ENCODE results near the gene TAF4. TPM values are rescaled to one million over a fixed set of nuclear protein-coding genes. Genes with fewer than 3 reads are reported as not detected.

Gene TAF4
- total RNA-seq, 4 donors from 2014 or later, result 6.2 to 37.6 (median 10.7) TPM

DNA sequence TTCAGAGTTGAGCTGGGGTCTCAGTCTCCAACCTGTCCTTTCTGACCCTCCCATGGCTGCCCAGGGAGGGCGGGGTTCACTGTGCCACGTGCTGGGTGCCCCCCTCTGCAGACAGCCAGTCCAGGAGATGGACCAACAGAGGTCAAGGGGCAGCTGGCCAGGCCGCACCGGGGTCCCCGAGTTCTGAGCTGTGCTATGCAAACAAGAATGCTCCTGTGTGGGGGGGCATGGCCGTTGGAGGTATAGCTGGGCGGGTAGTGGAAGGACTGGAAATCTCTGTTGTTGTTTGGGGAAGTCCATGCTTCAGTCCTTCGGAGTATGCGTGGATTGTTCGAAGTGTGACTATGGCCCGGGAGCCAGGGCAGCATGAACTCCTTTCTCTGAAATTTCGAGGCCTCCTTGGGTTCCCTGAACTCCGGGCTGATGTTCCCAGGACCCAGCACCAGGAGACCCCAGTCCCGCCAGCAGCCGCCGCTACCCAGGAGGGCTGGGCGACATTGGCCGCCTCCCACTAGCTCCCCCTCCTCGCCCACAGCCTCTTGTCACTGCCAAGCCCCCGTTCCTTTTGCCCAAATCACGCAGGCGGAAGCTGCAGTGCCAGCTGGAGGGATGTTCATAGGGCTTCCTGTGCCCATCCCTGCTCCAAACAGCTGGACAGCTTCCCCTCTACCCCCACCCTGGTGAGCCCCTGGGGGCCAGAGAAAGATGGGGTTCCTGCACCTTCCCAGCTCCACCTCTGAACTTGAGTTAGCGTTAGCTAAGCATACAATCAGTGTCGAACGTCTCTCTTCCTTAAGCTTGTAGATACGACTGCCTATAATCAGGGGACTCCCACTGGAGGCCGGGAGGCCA is 126.6 kb downstream of the TAF4 start:
- Histone ChIP-seq H3K27ac (no peak overlapping the region), H3K27me3 (no peaks in the 10 kb centered on the region), H3K9me3 (no peaks in the 10 kb centered on the region), H3K36me3 (no peaks in the 10 kb centered on the region), H3K4me1 (no peaks in the 10 kb centered on the region), H3K4me3 (no peak overlapping the region)
- intact Hi-C loops (cut with DNase I; ENCODE audit: low total_unique reads), result no loop called here
- DNase-seq, result no peak
- TF ChIP-seq, protein P1, sequence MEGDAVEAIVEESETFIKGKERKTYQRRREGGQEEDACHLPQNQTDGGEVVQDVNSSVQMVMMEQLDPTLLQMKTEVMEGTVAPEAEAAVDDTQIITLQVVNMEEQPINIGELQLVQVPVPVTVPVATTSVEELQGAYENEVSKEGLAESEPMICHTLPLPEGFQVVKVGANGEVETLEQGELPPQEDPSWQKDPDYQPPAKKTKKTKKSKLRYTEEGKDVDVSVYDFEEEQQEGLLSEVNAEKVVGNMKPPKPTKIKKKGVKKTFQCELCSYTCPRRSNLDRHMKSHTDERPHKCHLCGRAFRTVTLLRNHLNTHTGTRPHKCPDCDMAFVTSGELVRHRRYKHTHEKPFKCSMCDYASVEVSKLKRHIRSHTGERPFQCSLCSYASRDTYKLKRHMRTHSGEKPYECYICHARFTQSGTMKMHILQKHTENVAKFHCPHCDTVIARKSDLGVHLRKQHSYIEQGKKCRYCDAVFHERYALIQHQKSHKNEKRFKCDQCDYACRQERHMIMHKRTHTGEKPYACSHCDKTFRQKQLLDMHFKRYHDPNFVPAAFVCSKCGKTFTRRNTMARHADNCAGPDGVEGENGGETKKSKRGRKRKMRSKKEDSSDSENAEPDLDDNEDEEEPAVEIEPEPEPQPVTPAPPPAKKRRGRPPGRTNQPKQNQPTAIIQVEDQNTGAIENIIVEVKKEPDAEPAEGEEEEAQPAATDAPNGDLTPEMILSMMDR (IDR thresholded peaks at IDR 0.05), result no peak
- TF ChIP-seq POLR2A (IDR thresholded peaks at IDR 0.05), result no peak

DNA sequence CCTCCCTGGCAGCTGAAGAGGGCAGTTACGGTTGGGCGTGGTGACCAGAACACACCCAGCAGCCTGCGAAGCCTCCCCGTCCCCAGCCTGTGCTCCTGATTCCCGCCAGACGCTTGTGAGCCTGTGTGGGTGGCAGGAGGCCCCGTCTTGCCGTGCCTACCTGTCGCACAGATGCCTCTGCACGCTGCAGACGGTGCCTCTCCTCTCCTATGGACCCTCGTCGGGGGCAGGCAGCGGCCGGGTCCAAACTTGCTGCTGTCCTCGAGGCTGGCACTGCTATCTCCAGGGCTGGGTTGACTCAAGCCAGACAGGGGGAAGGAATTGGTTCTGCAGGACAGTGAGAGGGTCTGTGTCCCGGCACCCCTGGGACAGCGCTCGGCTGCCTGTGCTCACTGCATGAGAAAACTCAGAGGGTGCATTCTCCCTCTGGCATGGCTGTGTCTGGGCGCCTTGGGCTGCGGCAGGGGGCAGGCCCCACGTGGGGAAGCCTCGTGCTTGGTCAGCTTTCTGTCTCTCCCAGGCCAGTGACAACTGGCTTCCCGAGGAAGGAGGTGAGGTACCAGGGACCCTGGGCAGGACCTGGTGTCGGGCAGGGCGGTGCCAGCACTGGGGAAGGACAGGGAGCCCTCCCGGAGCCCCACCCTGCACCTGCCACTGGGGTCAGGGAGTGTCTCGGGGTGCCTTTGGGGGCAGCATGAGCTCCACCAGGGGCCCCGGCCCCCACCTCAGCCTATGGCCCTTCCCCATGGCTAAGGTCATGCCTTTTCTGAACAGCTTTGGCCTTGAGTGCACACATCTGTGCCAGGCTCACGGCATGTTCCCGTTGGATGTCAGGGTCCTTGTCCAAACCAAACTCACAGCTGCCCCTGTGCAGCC is 127.5 kb downstream of the TAF4 start:
- H3K4me1 ChIP-seq, result no peaks in the 10 kb centered on the region
- H3K27me3 ChIP-seq, result no peaks in the 10 kb centered on the region
- H3K27ac ChIP-seq, result no peak overlapping the region
- DNase-seq, result no peak
- intact Hi-C loops (cut with DNase I; ENCODE audit: low total_unique reads), result no loop called here
- TF ChIP-seq POLR2A (IDR thresholded peaks at IDR 0.05), result no peak
- TF ChIP-seq, protein P1 (IDR thresholded peaks at IDR 0.05), result no peak
- H3K36me3 ChIP-seq, result no peaks in the 10 kb centered on the region
- no peaks in the 10 kb centered on the region for H3K9me3 ChIP-seq
- H3K4me3 ChIP-seq, result no peak overlapping the region

DNA sequence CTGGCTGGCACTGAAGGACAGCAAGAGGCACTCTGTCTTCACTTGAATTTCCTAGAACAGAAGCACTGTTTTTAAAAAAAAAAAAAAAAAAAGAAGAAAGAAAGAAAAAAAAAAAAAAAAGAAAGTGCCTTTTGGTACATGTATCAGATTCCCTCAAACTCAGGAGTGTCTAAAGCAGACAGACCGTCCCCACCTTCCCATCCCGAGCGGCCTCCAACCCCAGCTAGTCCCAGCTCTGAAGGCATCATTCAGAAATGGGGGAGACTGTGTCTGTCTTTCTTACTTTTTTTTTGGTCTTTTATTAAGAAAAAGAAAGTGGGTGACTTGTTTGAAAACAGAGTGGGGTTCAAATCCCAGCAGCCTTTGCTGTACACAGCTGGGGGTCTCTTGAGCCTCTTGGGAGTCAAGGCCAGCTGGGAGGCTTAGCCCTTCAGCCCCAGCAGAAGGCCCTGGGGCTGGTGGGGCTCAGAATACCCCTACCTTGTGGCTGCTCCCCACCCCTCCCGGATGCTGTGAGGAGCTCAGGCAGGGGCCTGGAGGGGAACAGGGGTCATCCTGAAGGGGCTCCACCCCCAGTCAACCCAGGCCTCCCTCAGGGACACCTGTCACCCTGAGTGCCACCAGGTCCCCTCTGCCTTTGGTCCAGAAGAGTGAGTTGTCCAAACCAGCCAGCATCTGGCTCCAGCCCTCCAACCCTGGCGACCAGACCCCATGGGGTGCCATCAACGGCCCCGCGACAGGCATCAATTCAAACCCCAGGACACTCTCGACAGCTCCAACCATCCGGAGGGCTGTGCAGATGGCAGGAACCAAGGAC is 128.3 kb downstream of the TAF4 start:
- intact Hi-C loops (cut with DNase I; ENCODE audit: low total_unique reads), result no loop called here
- Histone ChIP-seq H3K4me1 (no peaks in the 10 kb centered on the region), H3K9me3 (no peaks in the 10 kb centered on the region), H3K4me3 (no peak overlapping the region), H3K36me3 (no peaks in the 10 kb centered on the region), H3K27me3 (no peaks in the 10 kb centered on the region), H3K27ac (no peak overlapping the region)
- TF ChIP-seq POLR2A (IDR thresholded peaks at IDR 0.05), result no peak
- TF ChIP-seq, protein P1 (IDR thresholded peaks at IDR 0.05), result no peak
- DNase-seq, result no peak

DNA sequence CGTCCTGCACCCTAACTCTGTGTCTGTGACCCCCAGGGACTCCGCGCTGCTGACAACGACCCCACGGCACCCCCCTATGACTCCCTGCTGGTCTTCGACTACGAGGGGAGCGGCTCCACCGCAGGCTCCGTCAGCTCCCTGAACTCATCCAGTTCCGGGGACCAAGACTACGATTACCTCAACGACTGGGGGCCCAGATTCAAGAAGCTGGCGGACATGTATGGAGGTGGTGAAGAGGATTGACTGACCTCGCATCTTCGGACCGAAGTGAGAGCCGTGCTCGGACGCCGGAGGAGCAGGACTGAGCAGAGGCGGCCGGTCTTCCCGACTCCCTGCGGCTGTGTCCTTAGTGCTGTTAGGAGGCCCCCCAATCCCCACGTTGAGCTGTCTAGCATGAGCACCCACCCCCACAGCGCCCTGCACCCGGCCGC is 129.0 kb downstream of the TAF4 start:
- intact Hi-C loops (cut with DNase I; ENCODE audit: low total_unique reads), result no loop called here
- Histone ChIP-seq H3K4me3 (no peak overlapping the region), H3K36me3 (no peaks in the 10 kb centered on the region), H3K9me3 (no peaks in the 10 kb centered on the region), H3K27ac (no peak overlapping the region), H3K4me1 (no peaks in the 10 kb centered on the region), H3K27me3 (no peaks in the 10 kb centered on the region)
- DNase-seq, result no peak
- TF ChIP-seq, protein P1 (IDR thresholded peaks at IDR 0.05), result no peak
- no peak for TF ChIP-seq POLR2A (IDR thresholded peaks at IDR 0.05)
